Natural killer cell (primary cell): ENCODE results near the gene KNDC1. TPM values are rescaled to one million over a fixed set of nuclear protein-coding genes. Genes with fewer than 3 reads are reported as not detected.

Experiments
- ATAC-seq, 3 donors: fragments of 150-1000 bp in 2 of 3; fragments of 200-7000 bp in 1 of 3; cut with Tn5 transposase; 1 replicate in 1 of 3; 2 replicates in 2 of 3; pipeline ENCODE4 v1.10.0; 2021; ENCODE audit warnings: mild to moderate bottlenecking in 2 of 3, moderate library complexity in 2 of 3
- DNase-seq, 2 donors: peaks; one replicate each; pipeline versions ENCODE4 v3.0.0 to v3.0.0-alpha.2; 2013 to 2021; ENCODE audit warnings: mixed read lengths in 1 of 2
- H3K27ac ChIP-seq: one replicate; pipeline ENCODE4 v1.5.1; 2013; ENCODE audit warnings: mild to moderate bottlenecking, low read length
- H3K27me3 ChIP-seq: one replicate; pipeline ENCODE4 v1.6.1; 2013; ENCODE audit warnings: low read length; ENCODE audit not compliant: control insufficient read depth, insufficient read depth
- H3K36me3 ChIP-seq: one replicate; pipeline ENCODE4 v1.6.1; 2013; ENCODE audit warnings: low read length; ENCODE audit not compliant: control insufficient read depth, insufficient read depth
- H3K4me1 ChIP-seq: one replicate; pipeline ENCODE4 v1.6.1; 2013; ENCODE audit warnings: low read length; ENCODE audit not compliant: control insufficient read depth, insufficient read depth
- H3K4me3 ChIP-seq: one replicate; pipeline ENCODE4 v1.5.1; 2013; ENCODE audit warnings: low read length
- H3K9me3 ChIP-seq: one replicate; pipeline ENCODE4 v1.6.1; 2013; ENCODE audit warnings: low read length; ENCODE audit not compliant: control insufficient read depth, insufficient read depth
- H3K27ac Mint-ChIP-seq, 2 donors: one replicate each; pipeline ENCODE4 v1.8.0; 2022; ENCODE audit warnings: mild to moderate bottlenecking in 2 of 2, mixed read lengths in 2 of 2, moderate library complexity in 1 of 2
- H3K27me3 Mint-ChIP-seq, 2 donors: one replicate each; pipeline ENCODE4 v1.8.0; 2022; ENCODE audit warnings: low read depth in 2 of 2, mixed read lengths in 2 of 2
- H3K36me3 Mint-ChIP-seq: one replicate; pipeline ENCODE4 v1.8.0; 2022; ENCODE audit warnings: mixed read lengths
- H3K4me1 Mint-ChIP-seq, 2 donors: one replicate each; pipeline ENCODE4 v1.8.0; 2022; ENCODE audit warnings: mixed read lengths in 2 of 2
- H3K4me3 Mint-ChIP-seq: one replicate; pipeline ENCODE4 v1.8.0; 2022; ENCODE audit warnings: mild to moderate bottlenecking, moderate library complexity, mixed read lengths
- H3K9me3 Mint-ChIP-seq, 2 donors: one replicate each; pipeline ENCODE4 v1.8.0; 2022; ENCODE audit warnings: mixed read lengths in 2 of 2
- CTCF ChIP-seq: fragments of 200-600 bp; IDR thresholded peaks from one replicate; pipeline ENCODE4 v1.8.0; 2022; ENCODE audit warnings: antibody characterized with exemption
- WGBS: methylation state at CpG from one replicate; pipeline ENCODE4 v1.1.7; 2013; ENCODE audit warnings: missing lambda C conversion rate; ENCODE audit not compliant: insufficient coverage; 5-methylcytosine and 5-hydroxymethylcytosine counted together
- intact Hi-C: fragments of 100-400 bp; cut with micrococcal nuclease; formaldehyde crosslinking; loops from one replicate; pipeline ENCODE4 v1.14.2; 2022
- total RNA-seq, 4 donors: library from RNA; stranded (reverse); fragments of 120-200 nt in 1 of 4; gene quantifications; one replicate each; pipeline versions ENCODE4 v1.2.3 to v1.2.4, GENCODE V29; 2013 to 2022

The KNDC1 gene
- total RNA-seq, 3 donors from 2014 or later (not counting 1 experiment from before 2014, with no cell fraction given): 2.1 to 5.9 TPM; not detected in 1

- no peaks in the 10 kb centered on the region for H3K4me1 Mint-ChIP-seq
- H3K4me3 ChIP-seq: no peak overlapping the region
- peaks cover 0 to 4% of the 10 kb centered on the region in 2 donors for H3K27me3 Mint-ChIP-seq
- H3K4me3 Mint-ChIP-seq: no peak overlapping the region
- ATAC-seq (no peak), DNase-seq (no peak)
- no peak overlapping the region for H3K27ac ChIP-seq
- H3K9me3 ChIP-seq: no peaks in the 10 kb centered on the region
- intact Hi-C loops: no loop called here
- WGBS: 92% methylated on average over 35 of the region's 38 CpGs
- H3K27me3 ChIP-seq: no peaks in the 10 kb centered on the region
- TF ChIP-seq CTCF: no peak
- no peaks in the 10 kb centered on the region for H3K36me3 ChIP-seq
- H3K36me3 Mint-ChIP-seq: no peaks in the 10 kb centered on the region
- H3K9me3 Mint-ChIP-seq: peaks cover 0 to 2% of the 10 kb centered on the region in 2 donors
- no peaks in the 10 kb centered on the region for H3K4me1 ChIP-seq
- H3K27ac Mint-ChIP-seq: no peak overlapping the region
Observed at GRCh38 chr10:133187091-133187905, 27.3 kb downstream of the KNDC1 start.

- intact Hi-C loops: no loop called here
- TF ChIP-seq CTCF: no peak
- no peaks in the 10 kb centered on the region for H3K36me3 Mint-ChIP-seq
- H3K27ac Mint-ChIP-seq: no peak overlapping the region
- H3K4me1 ChIP-seq: no peaks in the 10 kb centered on the region
- H3K4me1 Mint-ChIP-seq: no peaks in the 10 kb centered on the region
- DNase-seq: no peak
- no peaks in the 10 kb centered on the region for H3K36me3 ChIP-seq
- H3K9me3 Mint-ChIP-seq: peaks cover 0 to 2% of the 10 kb centered on the region in 2 donors
- no peak overlapping the region for H3K4me3 ChIP-seq
- no peaks in the 10 kb centered on the region for H3K9me3 ChIP-seq
- H3K27me3 Mint-ChIP-seq: peaks cover 0 to 7% of the 10 kb centered on the region in 2 donors
- H3K27me3 ChIP-seq: no peaks in the 10 kb centered on the region
- no peak for ATAC-seq
- H3K4me3 Mint-ChIP-seq: no peak overlapping the region
- no peak overlapping the region for H3K27ac ChIP-seq
- WGBS: 89% methylated on average over 34 of the region's 38 CpGs
Observed at GRCh38 chr10:133187906-133188681, 28.1 kb downstream of the KNDC1 start.

GRCh38 chr10:133189256-133189655, 29.2 kb downstream of the KNDC1 start:
- ATAC-seq (no peak), DNase-seq (no peak)
- H3K36me3 Mint-ChIP-seq: no peaks in the 10 kb centered on the region
- Histone ChIP-seq H3K36me3 (no peaks in the 10 kb centered on the region), H3K4me3 (no peak overlapping the region), H3K27me3 (no peaks in the 10 kb centered on the region), H3K4me1 (no peaks in the 10 kb centered on the region), H3K9me3 (no peaks in the 10 kb centered on the region), H3K27ac (no peak overlapping the region)
- intact Hi-C loops: no loop called here
- no peaks in the 10 kb centered on the region for H3K4me1 Mint-ChIP-seq
- WGBS: 91% methylated on average over 22 of the region's 22 CpGs
- H3K27ac Mint-ChIP-seq: no peak overlapping the region
- peaks cover 0 to 6% of the 10 kb centered on the region in 2 donors for H3K9me3 Mint-ChIP-seq
- H3K4me3 Mint-ChIP-seq: no peak overlapping the region
- TF ChIP-seq CTCF: no peak
- H3K27me3 Mint-ChIP-seq: peaks cover 0 to 7% of the 10 kb centered on the region in 2 donors
